NT2/D1 (cell line): ENCODE results near the gene CD46.

Experiments used
- SUZ12 ChIP-seq: IDR thresholded peaks from 2 replicates; pipeline ENCODE4 v1.6.1; 2011; ENCODE audit not compliant: insufficient read length, insufficient read depth; ENCODE audit errors: extremely low read depth
- YY1 ChIP-seq: IDR thresholded peaks from 2 replicates; pipeline ENCODE4 v1.6.1; 2011; ENCODE audit not compliant: insufficient read length, insufficient read depth
- ZNF274 ChIP-seq: IDR thresholded peaks from 2 replicates; pipeline ENCODE4 v1.6.1; 2011; ENCODE audit warnings: mild to moderate bottlenecking, low read depth, low read length

- TF ChIP-seq YY1 (no peak), SUZ12 (no peak), ZNF274 (no peak)
Measured at GRCh38 chr1:207826557-207827487, 75.0 kb downstream of the CD46 start.
